ENCODE data around the gene THYN1. TPM values are rescaled to one million over a fixed set of nuclear protein-coding genes. Genes with fewer than 3 reads are reported as not detected.

Gene THYN1
- total RNA-seq, 1 experiment from 2014 or later: 33.6 TPM

DNA sequence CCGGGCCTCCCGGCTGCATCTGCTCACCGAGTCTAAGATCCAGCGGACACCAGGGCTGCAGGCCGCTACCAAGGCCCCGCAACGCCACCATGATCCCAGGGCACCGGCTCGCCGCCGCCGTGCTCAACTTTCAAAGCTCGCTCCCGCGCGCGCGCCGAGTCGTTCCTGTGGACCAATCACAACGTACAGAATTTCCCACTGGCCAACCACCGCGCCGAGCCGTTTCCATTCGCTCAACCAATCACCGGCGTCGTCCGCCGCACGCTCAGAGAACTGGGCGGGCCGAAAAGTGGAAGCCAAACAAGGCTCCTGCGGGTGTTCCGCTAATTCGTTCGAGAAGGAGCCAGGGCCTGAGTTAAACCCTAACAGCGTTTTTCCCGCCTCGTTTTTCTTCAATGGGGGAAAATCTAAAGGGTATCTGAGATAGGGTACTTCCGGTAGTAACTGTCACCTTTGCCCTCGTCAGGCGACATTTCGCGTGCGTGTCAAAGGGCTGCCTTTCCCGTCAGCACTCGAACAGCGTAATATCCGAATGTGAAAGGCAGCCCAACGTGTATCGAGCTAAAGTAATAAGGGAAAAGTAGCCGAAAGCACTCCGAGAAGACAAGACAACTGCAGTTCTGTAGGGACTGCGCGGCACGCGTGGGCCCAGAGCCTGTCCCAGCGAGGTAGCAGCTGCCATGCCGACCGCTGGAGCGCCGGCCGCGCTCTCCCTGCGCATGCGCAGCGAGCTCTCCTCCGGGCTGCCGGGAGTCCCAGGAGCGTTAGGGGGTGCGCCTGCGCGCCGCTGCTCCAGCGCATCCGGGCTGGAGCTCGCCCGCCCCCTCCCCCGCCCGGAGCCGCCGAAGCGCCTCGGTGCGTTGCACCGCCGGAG, 29.1 kb downstream of the THYN1 start, which contains the start of the genes NCAPD3 and VPS26B:
Gene NCAPD3 (minus strand): TSS at position 132 of the 874 bp plus-strand sequence. CDS start 41 bp downstream, at position 91.
Gene VPS26B (plus strand): TSS at position 836 of the 874 bp plus-strand sequence. CDS start 452 bp downstream, outside the sequence.
- Histone ChIP-seq H3K36me3 (ENCODE audit: control insufficient read depth, insufficient read depth, low read length) (peaks cover 9% of the 10 kb centered on the region), H3K9me3 (ENCODE audit: control insufficient read depth, insufficient read depth, low read depth, low read length) (no peaks in the 10 kb centered on the region), H3K27me3 (ENCODE audit: control insufficient read depth, insufficient read depth, low read length) (no peaks in the 10 kb centered on the region), H3K27ac (ENCODE audit: low read length) (peak within 1 kb of the TSS; percentile 98), H3K4me3 (ENCODE audit: low read depth in 2 of 2, low read length in 2 of 2) (peak within 1 kb of the TSS; percentile 85 to 96), H3K4me1 (ENCODE audit: control insufficient read depth, insufficient read depth, low read length) (peaks cover 26% of the 10 kb centered on the region)
- TF ChIP-seq POLR2AphosphoS5 (IDR thresholded peaks at IDR 0.05; ENCODE audit: low read depth, low read length): peak; percentile 94
- TF ChIP-seq, protein P1, sequence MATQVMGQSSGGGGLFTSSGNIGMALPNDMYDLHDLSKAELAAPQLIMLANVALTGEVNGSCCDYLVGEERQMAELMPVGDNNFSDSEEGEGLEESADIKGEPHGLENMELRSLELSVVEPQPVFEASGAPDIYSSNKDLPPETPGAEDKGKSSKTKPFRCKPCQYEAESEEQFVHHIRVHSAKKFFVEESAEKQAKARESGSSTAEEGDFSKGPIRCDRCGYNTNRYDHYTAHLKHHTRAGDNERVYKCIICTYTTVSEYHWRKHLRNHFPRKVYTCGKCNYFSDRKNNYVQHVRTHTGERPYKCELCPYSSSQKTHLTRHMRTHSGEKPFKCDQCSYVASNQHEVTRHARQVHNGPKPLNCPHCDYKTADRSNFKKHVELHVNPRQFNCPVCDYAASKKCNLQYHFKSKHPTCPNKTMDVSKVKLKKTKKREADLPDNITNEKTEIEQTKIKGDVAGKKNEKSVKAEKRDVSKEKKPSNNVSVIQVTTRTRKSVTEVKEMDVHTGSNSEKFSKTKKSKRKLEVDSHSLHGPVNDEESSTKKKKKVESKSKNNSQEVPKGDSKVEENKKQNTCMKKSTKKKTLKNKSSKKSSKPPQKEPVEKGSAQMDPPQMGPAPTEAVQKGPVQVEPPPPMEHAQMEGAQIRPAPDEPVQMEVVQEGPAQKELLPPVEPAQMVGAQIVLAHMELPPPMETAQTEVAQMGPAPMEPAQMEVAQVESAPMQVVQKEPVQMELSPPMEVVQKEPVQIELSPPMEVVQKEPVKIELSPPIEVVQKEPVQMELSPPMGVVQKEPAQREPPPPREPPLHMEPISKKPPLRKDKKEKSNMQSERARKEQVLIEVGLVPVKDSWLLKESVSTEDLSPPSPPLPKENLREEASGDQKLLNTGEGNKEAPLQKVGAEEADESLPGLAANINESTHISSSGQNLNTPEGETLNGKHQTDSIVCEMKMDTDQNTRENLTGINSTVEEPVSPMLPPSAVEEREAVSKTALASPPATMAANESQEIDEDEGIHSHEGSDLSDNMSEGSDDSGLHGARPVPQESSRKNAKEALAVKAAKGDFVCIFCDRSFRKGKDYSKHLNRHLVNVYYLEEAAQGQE (IDR thresholded peaks at IDR 0.05; ENCODE audit: insufficient read depth in 1 of 2, low read depth in 2 of 2, low read length in 1 of 2): no peak
- TF ChIP-seq, protein P2, sequence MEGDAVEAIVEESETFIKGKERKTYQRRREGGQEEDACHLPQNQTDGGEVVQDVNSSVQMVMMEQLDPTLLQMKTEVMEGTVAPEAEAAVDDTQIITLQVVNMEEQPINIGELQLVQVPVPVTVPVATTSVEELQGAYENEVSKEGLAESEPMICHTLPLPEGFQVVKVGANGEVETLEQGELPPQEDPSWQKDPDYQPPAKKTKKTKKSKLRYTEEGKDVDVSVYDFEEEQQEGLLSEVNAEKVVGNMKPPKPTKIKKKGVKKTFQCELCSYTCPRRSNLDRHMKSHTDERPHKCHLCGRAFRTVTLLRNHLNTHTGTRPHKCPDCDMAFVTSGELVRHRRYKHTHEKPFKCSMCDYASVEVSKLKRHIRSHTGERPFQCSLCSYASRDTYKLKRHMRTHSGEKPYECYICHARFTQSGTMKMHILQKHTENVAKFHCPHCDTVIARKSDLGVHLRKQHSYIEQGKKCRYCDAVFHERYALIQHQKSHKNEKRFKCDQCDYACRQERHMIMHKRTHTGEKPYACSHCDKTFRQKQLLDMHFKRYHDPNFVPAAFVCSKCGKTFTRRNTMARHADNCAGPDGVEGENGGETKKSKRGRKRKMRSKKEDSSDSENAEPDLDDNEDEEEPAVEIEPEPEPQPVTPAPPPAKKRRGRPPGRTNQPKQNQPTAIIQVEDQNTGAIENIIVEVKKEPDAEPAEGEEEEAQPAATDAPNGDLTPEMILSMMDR (IDR thresholded peaks at IDR 0.05): no peak
- no peak; the same call in none of the 2 replicates for TF ChIP-seq TCF7L2 (IDR thresholded peaks at IDR 0.05; ENCODE audit: low read depth, low read length)
- peak; percentile 86 for TF ChIP-seq SIN3A (IDR thresholded peaks at IDR 0.05; ENCODE audit: borderline replicate concordance, insufficient read depth, low read depth, low read length)
- intact Hi-C loops (cut with micrococcal nuclease; ENCODE audit: unreplicated experiment): loop anchor here (2.0 kb wide), 1 partner anchor 29 kb away; the partner anchor contains the start of genes ACAD8 and THYN1
- DNase-seq (ENCODE audit: low read depth, low spot score) (peak; percentile 87), ATAC-seq (peak; percentile 95)
- CTCF ChIA-PET: interaction anchor here (1.3 kb wide), 1 partner anchor 74 kb away, joined by 4 read pairs; no protein-coding TSS in a partner anchor
- in situ Hi-C loops (cut with HindIII; ENCODE audit: low pct_unique_long_range_greater_than_20kb, low sequenced_read_pairs): no loop called here
- POLR2A ChIA-PET: interaction anchor here (0.5 to 0.8 kb wide), 4 partner anchors 10 to 104 kb away, joined by 3 to 4 read pairs (median 4); partner anchors contain the start of genes ACAD8 and THYN1
- no TSS peak for BruUV-seq (replicated peaks)

DNA sequence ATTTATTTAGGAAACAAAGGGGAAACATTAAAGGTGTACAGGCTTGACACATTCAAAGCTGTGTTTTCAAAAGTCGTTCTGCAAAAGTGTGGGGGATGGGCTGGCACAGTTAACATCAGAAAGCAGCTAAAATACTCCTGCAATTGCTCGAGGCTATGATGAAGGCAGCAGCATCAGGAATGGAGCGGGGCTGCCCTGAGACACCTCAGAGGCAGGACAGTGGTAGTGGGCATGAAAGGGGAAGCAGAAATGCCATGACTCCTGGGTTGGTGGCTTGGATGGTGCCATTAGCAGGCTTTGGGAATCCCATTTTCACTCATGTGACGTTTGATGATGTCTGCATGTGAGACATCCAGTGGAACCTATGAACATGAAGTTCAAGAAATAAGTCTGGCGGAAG, 30.0 kb downstream of the THYN1 start:
- H3K27me3 ChIP-seq (ENCODE audit: control insufficient read depth, insufficient read depth, low read length): no peaks in the 10 kb centered on the region

More for the DNA sequence above, 30.0 kb downstream of the THYN1 start:
- peak overlapping the region; percentile 85 to 96 for H3K4me3 ChIP-seq (ENCODE audit: low read depth in 2 of 2, low read length in 2 of 2)
- in situ Hi-C loops (cut with HindIII; ENCODE audit: low pct_unique_long_range_greater_than_20kb, low sequenced_read_pairs) (no loop called here), intact Hi-C loops (cut with micrococcal nuclease; ENCODE audit: unreplicated experiment) (no loop called here)
- no peak for ATAC-seq
- H3K27ac ChIP-seq (ENCODE audit: low read length): peak overlapping the region; percentile 98
- DNase-seq (ENCODE audit: low read depth, low spot score): no peak
- CTCF ChIA-PET: interaction anchor here (1.3 kb wide), 1 partner anchor 73 kb away, joined by 4 read pairs; no protein-coding TSS in a partner anchor
- H3K36me3 ChIP-seq (ENCODE audit: control insufficient read depth, insufficient read depth, low read length): peaks cover 12% of the 10 kb centered on the region
- POLR2A ChIA-PET: interaction anchor here (0.5 kb wide), 1 partner anchor 30 kb away, joined by 3 read pairs; the partner anchor contains the start of genes ACAD8 and THYN1
- H3K9me3 ChIP-seq (ENCODE audit: control insufficient read depth, insufficient read depth, low read depth, low read length): no peaks in the 10 kb centered on the region
- TSS peak; percentile 69 for BruUV-seq (replicated peaks)
- TF ChIP-seq SIN3A (IDR thresholded peaks at IDR 0.05; ENCODE audit: borderline replicate concordance, insufficient read depth, low read depth, low read length): no peak
- H3K4me1 ChIP-seq (ENCODE audit: control insufficient read depth, insufficient read depth, low read length): peaks cover 26% of the 10 kb centered on the region

Data from Panc1 (cell line).